ENCODE data around the gene F2R. TPM values are rescaled to one million over a fixed set of nuclear protein-coding genes. Genes with fewer than 3 reads are reported as not detected.
"Not testable (repeated sequence)": the region's sequence is repeated elsewhere in the genome, so short reads cannot be mapped to it uniquely, and the experiment has no call there.

Gene F2R
- total and polyA plus RNA-seq, 4 donors, result 4.2 to 31.8 (median 13.7) TPM

GRCh38 chr5:76735762-76736545, 20.0 kb downstream of the F2R start:
- H3K27ac ChIP-seq (ENCODE audit: low read depth in 1 of 2, low read length in 1 of 2), result no peak overlapping the region
- no peak overlapping the region for H3K9ac ChIP-seq (ENCODE audit: insufficient read depth in 1 of 2, low read length in 2 of 2)
- H3K4me1 ChIP-seq (ENCODE audit: control insufficient read depth in 5 of 5, insufficient read depth in 5 of 5, low read length in 5 of 5), result peaks cover 0 to 4% (median 2%) of the 10 kb centered on the region in 5 donors
- no peaks in the 10 kb centered on the region for H3K27me3 ChIP-seq (ENCODE audit: control insufficient read depth in 3 of 3, insufficient read depth in 3 of 3, low read length in 2 of 3)
- no peak for DNase-seq
- H3K4me3 ChIP-seq, result no peak overlapping the region
- WGBS, 2 donors, result 79 to 81% methylated on average over 4 of the region's 4 CpGs
- no peak for ATAC-seq (ENCODE audit: insufficient read depth, low FRiP score)
- H3K9me3 ChIP-seq (ENCODE audit: control insufficient read depth in 4 of 4, insufficient read depth in 3 of 4, low read length in 3 of 4), result peaks cover 0 to under 1% (median 0%) of the 10 kb centered on the region in 4 donors
- TF ChIP-seq CTCF (IDR thresholded peaks at IDR 0.05; ENCODE audit: control extremely low read depth, extremely low read depth), result no peak
- H3K36me3 ChIP-seq (ENCODE audit: control insufficient read depth in 4 of 4, insufficient read depth in 4 of 4, low read length in 4 of 4), result peaks cover 0 to 10% (median 2%) of the 10 kb centered on the region in 4 donors

GRCh38 chr5:76736679-76737556, 21.0 kb downstream of the F2R start:
- no peak for DNase-seq
- Histone ChIP-seq H3K4me1 (ENCODE audit: control insufficient read depth in 5 of 5, insufficient read depth in 5 of 5, low read length in 5 of 5) (peaks cover 0 to 4% (median 2%) of the 10 kb centered on the region in 5 donors), H3K9ac (ENCODE audit: insufficient read depth in 1 of 2, low read length in 2 of 2) (no peak overlapping the region), H3K27me3 (ENCODE audit: control insufficient read depth in 3 of 3, insufficient read depth in 3 of 3, low read length in 2 of 3) (no peaks in the 10 kb centered on the region), H3K4me3 (no peak overlapping the region), H3K36me3 (ENCODE audit: control insufficient read depth in 4 of 4, insufficient read depth in 4 of 4, low read length in 4 of 4) (peaks cover 0 to 10% (median 2%) of the 10 kb centered on the region in 4 donors), H3K9me3 (ENCODE audit: control insufficient read depth in 4 of 4, insufficient read depth in 3 of 4, low read length in 3 of 4) (no peaks in the 10 kb centered on the region), H3K27ac (ENCODE audit: low read depth in 1 of 2, low read length in 1 of 2) (no peak overlapping the region)
- WGBS, 2 donors, result 68 to 83% methylated on average over 6 of the region's 6 CpGs
- TF ChIP-seq CTCF (IDR thresholded peaks at IDR 0.05; ENCODE audit: control extremely low read depth, extremely low read depth), result no peak
- ATAC-seq (ENCODE audit: insufficient read depth, low FRiP score), result no peak

GRCh38 chr5:76737846-76738245, 21.9 kb downstream of the F2R start:
- Histone ChIP-seq H3K4me3 (no peak overlapping the region), H3K9ac (ENCODE audit: insufficient read depth in 1 of 2, low read length in 2 of 2) (no peak overlapping the region), H3K36me3 (ENCODE audit: control insufficient read depth in 4 of 4, insufficient read depth in 4 of 4, low read length in 4 of 4) (peaks cover 0 to 3% (median 1%) of the 10 kb centered on the region in 4 donors), H3K9me3 (ENCODE audit: control insufficient read depth in 4 of 4, insufficient read depth in 3 of 4, low read length in 3 of 4) (no peaks in the 10 kb centered on the region), H3K4me1 (ENCODE audit: control insufficient read depth in 5 of 5, insufficient read depth in 5 of 5, low read length in 5 of 5) (peaks cover 0 to 4% (median 2%) of the 10 kb centered on the region in 5 donors), H3K27ac (ENCODE audit: low read depth in 1 of 2, low read length in 1 of 2) (no peak overlapping the region), H3K27me3 (ENCODE audit: control insufficient read depth in 3 of 3, insufficient read depth in 3 of 3, low read length in 2 of 3) (no peaks in the 10 kb centered on the region)
- no peak for ATAC-seq (ENCODE audit: insufficient read depth, low FRiP score)
- no peak for TF ChIP-seq CTCF (IDR thresholded peaks at IDR 0.05; ENCODE audit: control extremely low read depth, extremely low read depth)
- 87 to 94% methylated on average over 5 of the region's 5 CpGs for WGBS, 2 donors
- DNase-seq, result no peak

GRCh38 chr5:76741506-76741905, 25.6 kb downstream of the F2R start:
- not testable (repeated sequence) for H3K4me3 ChIP-seq; H3K9me3 ChIP-seq (ENCODE audit: control insufficient read depth in 4 of 4, insufficient read depth in 3 of 4, low read length in 3 of 4); H3K36me3 ChIP-seq (ENCODE audit: control insufficient read depth in 4 of 4, insufficient read depth in 4 of 4, low read length in 4 of 4); H3K27me3 ChIP-seq (ENCODE audit: control insufficient read depth in 3 of 3, insufficient read depth in 3 of 3, low read length in 2 of 3); H3K9ac ChIP-seq (ENCODE audit: insufficient read depth in 1 of 2, low read length in 2 of 2); ATAC-seq (ENCODE audit: insufficient read depth, low FRiP score); DNase-seq; H3K27ac ChIP-seq (ENCODE audit: low read depth in 1 of 2, low read length in 1 of 2)
- H3K4me1 ChIP-seq (ENCODE audit: control insufficient read depth in 5 of 5, insufficient read depth in 5 of 5, low read length in 5 of 5), result peaks cover 0 to 21% (median 3%) of the 10 kb centered on the region in 5 donors
- WGBS, 2 donors, result 95 to 98% methylated on average over 4 of the region's 4 CpGs

All from lung (tissue), 12 donors.